Upper lobe of left lung (tissue), 6 donors: ENCODE measurements around the gene IP6K1. TPM values are rescaled to one million over a fixed set of nuclear protein-coding genes. Genes with fewer than 3 reads are reported as not detected.

Source experiments
- ATAC-seq, 2 donors: fragments of 200-7000 bp; cut with Tn5 transposase; one replicate each; pipeline ENCODE4 v1.9.1; 2022; ENCODE audit warnings: mild to moderate bottlenecking in 2 of 2, moderate library complexity in 2 of 2; ENCODE audit not compliant: low FRiP score in 2 of 2
- DNase-seq, 2 donors: peaks; one replicate each; pipeline ENCODE4 v3.0.0-alpha.2; 2019 to 2020
- H3K27ac ChIP-seq, 4 donors: fragments of 200-600 bp; sonication (generic); one replicate each; pipeline ENCODE4 v1.5.1; 2016 to 2019
- H3K27me3 ChIP-seq, 4 donors: fragments of 200-600 bp; sonication (generic); one replicate each; pipeline ENCODE4 v1.5.1; 2017 to 2019
- H3K36me3 ChIP-seq, 4 donors: fragments of 200-600 bp; sonication (generic); one replicate each; pipeline ENCODE4 v1.5.1; 2016 to 2019
- H3K4me1 ChIP-seq, 4 donors: fragments of 200-600 bp; sonication (generic); one replicate each; pipeline ENCODE4 v1.5.1; 2018 to 2019
- H3K4me3 ChIP-seq, 4 donors: fragments of 200-600 bp; sonication (generic); one replicate each; pipeline ENCODE4 v1.5.1; 2017 to 2019; ENCODE audit warnings: mild to moderate bottlenecking in 2 of 4, moderate library complexity in 1 of 4
- H3K9me3 ChIP-seq, 4 donors: fragments of 200-600 bp; sonication (generic); one replicate each; pipeline ENCODE4 v1.5.1; 2018 to 2019
- EP300 ChIP-seq, 4 donors: sonication (generic); formaldehyde crosslinking; IDR thresholded peaks; one replicate each; pipeline ENCODE4 v1.5.1; 2017; ENCODE audit warnings: antibody characterized with exemption in 4 of 4, control low read depth in 2 of 4
- POLR2A ChIP-seq, 4 donors: fragments of 450-650 bp; IDR thresholded peaks; one replicate each; pipeline ENCODE4 v1.5.1; 2016 to 2017; ENCODE audit warnings: antibody characterized with exemption in 4 of 4, mild to moderate bottlenecking in 2 of 4
- POLR2AphosphoS5 ChIP-seq, 2 donors: sonication (generic); formaldehyde crosslinking; IDR thresholded peaks; one replicate each; pipeline ENCODE4 v1.5.1; 2017; ENCODE audit warnings: antibody characterized with exemption in 2 of 2
- WGBS, 2 donors: methylation state at CpG; one replicate each; pipeline ENCODE4 v1.1.5; 2017 to 2018; 5-methylcytosine and 5-hydroxymethylcytosine counted together
- total RNA-seq, 6 donors: library from RNA; depleted of rRNA in 4 of 6; stranded (reverse); fragments of >200 nt in 4 of 6; gene quantifications; one replicate each; pipeline versions ENCODE4 v1.1.0 to v1.2.1, GENCODE V29; 2016 to 2021
- TF ChIP-seq, protein P1 (sequence below), 6 experiments: fragments of 450-650 bp in 4 of 6; fragments of 200-600 bp in 2 of 6; sonication (generic) in 2 of 6; IDR thresholded peaks; one replicate each; pipeline ENCODE4 v1.5.1; 2016 to 2019; ENCODE audit warnings: antibody characterized with exemption in 6 of 6
- donor health status: DM: no; HTN: no; CAD: no; lungs with moderate emphysema.
- donor health status: DM: no; HTN: yes; CAD: no; lungs with severe emphysema.

The IP6K1 gene
- total RNA-seq, 6 donors from 2014 or later = 42.0 to 63.9 (median 49.7) TPM

- Histone ChIP-seq H3K9me3 (no peaks in the 10 kb centered on the region), H3K36me3 (peaks cover 4 to 33% (median 11%) of the 10 kb centered on the region in 4 donors), H3K27me3 (no peaks in the 10 kb centered on the region), H3K4me3 (no peak overlapping the region), H3K4me1 (no peaks in the 10 kb centered on the region), H3K27ac (no peak overlapping the region)
- ATAC-seq = no peak
- no peak for TF ChIP-seq POLR2A (IDR thresholded peaks at IDR 0.05)
- no peak for TF ChIP-seq EP300 (IDR thresholded peaks at IDR 0.05)
- TF ChIP-seq, protein P1, sequence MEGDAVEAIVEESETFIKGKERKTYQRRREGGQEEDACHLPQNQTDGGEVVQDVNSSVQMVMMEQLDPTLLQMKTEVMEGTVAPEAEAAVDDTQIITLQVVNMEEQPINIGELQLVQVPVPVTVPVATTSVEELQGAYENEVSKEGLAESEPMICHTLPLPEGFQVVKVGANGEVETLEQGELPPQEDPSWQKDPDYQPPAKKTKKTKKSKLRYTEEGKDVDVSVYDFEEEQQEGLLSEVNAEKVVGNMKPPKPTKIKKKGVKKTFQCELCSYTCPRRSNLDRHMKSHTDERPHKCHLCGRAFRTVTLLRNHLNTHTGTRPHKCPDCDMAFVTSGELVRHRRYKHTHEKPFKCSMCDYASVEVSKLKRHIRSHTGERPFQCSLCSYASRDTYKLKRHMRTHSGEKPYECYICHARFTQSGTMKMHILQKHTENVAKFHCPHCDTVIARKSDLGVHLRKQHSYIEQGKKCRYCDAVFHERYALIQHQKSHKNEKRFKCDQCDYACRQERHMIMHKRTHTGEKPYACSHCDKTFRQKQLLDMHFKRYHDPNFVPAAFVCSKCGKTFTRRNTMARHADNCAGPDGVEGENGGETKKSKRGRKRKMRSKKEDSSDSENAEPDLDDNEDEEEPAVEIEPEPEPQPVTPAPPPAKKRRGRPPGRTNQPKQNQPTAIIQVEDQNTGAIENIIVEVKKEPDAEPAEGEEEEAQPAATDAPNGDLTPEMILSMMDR (IDR thresholded peaks at IDR 0.05) = no peak
- WGBS, 2 donors = 92 to 93% methylated on average over 5 to 11 of the region's 11 CpGs
- peak in 1 of 2 donors; percentile 32 for DNase-seq
Observed at GRCh38 chr3:49712166-49712565, 74.2 kb downstream of the IP6K1 start.

- no peaks in the 10 kb centered on the region for H3K9me3 ChIP-seq
- H3K4me1 ChIP-seq = no peaks in the 10 kb centered on the region
- no peak overlapping the region for H3K4me3 ChIP-seq
- 79 to 84% methylated on average over 4 to 5 of the region's 5 CpGs for WGBS, 2 donors
- H3K27ac ChIP-seq = no peak overlapping the region
- ATAC-seq = no peak
- H3K36me3 ChIP-seq = peaks cover 4 to 36% (median 16%) of the 10 kb centered on the region in 4 donors
- no peaks in the 10 kb centered on the region for H3K27me3 ChIP-seq
- DNase-seq = no peak
- TF ChIP-seq POLR2A (IDR thresholded peaks at IDR 0.05) = no peak
- TF ChIP-seq POLR2AphosphoS5 (IDR thresholded peaks at IDR 0.05) = no peak
- TF ChIP-seq, protein P1 (IDR thresholded peaks at IDR 0.05) = no peak
- no peak for TF ChIP-seq EP300 (IDR thresholded peaks at IDR 0.05)
Observed at GRCh38 chr3:49711489-49711888, 74.9 kb downstream of the IP6K1 start.

GRCh38 chr3:49709852-49710251 is 76.5 kb downstream of the IP6K1 start:
- 96% methylated on average over 8 of the region's 8 CpGs for WGBS, 2 donors
- TF ChIP-seq, protein P1 (IDR thresholded peaks at IDR 0.05) = no peak
- TF ChIP-seq POLR2A (IDR thresholded peaks at IDR 0.05) (no peak), EP300 (IDR thresholded peaks at IDR 0.05) (no peak), POLR2AphosphoS5 (IDR thresholded peaks at IDR 0.05) (no peak)
- Histone ChIP-seq H3K4me3 (no peak overlapping the region), H3K27me3 (no peaks in the 10 kb centered on the region), H3K9me3 (no peaks in the 10 kb centered on the region), H3K4me1 (no peaks in the 10 kb centered on the region), H3K27ac (no peak overlapping the region), H3K36me3 (peaks cover 2 to 41% (median 26%) of the 10 kb centered on the region in 4 donors)
- ATAC-seq (no peak), DNase-seq (no peak)

GRCh38 chr3:49707113-49707480 is 79.2 kb downstream of the IP6K1 start:
- Histone ChIP-seq H3K4me1 (peaks cover 0 to 12% (median 3%) of the 10 kb centered on the region in 4 donors), H3K4me3 (no peak overlapping the region), H3K9me3 (no peaks in the 10 kb centered on the region), H3K27me3 (no peaks in the 10 kb centered on the region), H3K27ac (no peak overlapping the region), H3K36me3 (peaks cover 2 to 48% (median 34%) of the 10 kb centered on the region in 4 donors)
- WGBS, 2 donors = 72 to 84% methylated on average over 4 of the region's 4 CpGs
- ATAC-seq = no peak
- no peak for DNase-seq
- no peak for TF ChIP-seq EP300 (IDR thresholded peaks at IDR 0.05)
- TF ChIP-seq POLR2A (IDR thresholded peaks at IDR 0.05) = no peak
- TF ChIP-seq, protein P1 (IDR thresholded peaks at IDR 0.05) = no peak
- TF ChIP-seq POLR2AphosphoS5 (IDR thresholded peaks at IDR 0.05) = no peak

GRCh38 chr3:49706456-49707112 is 79.8 kb downstream of the IP6K1 start:
- no peaks in the 10 kb centered on the region for H3K9me3 ChIP-seq
- no peak for DNase-seq
- no peak overlapping the region for H3K4me3 ChIP-seq
- H3K27me3 ChIP-seq = no peaks in the 10 kb centered on the region
- WGBS, 2 donors = 86 to 98% methylated on average over 4 to 8 of the region's 9 CpGs
- H3K4me1 ChIP-seq = peaks cover 0 to 12% (median 3%) of the 10 kb centered on the region in 4 donors
- no peak for ATAC-seq
- H3K27ac ChIP-seq = no peak overlapping the region
- H3K36me3 ChIP-seq = peaks cover 2 to 53% (median 34%) of the 10 kb centered on the region in 4 donors
- TF ChIP-seq POLR2A (IDR thresholded peaks at IDR 0.05) = no peak
- TF ChIP-seq POLR2AphosphoS5 (IDR thresholded peaks at IDR 0.05) = no peak
- TF ChIP-seq, protein P1 (IDR thresholded peaks at IDR 0.05) = no peak
- no peak for TF ChIP-seq EP300 (IDR thresholded peaks at IDR 0.05)
